Measurements from ENCODE around the gene SCD5.
"Not testable (repeated sequence)": the region's sequence is repeated elsewhere in the genome, so short reads cannot be mapped to it uniquely, and the experiment has no call there.

Gene SCD5

DNA sequence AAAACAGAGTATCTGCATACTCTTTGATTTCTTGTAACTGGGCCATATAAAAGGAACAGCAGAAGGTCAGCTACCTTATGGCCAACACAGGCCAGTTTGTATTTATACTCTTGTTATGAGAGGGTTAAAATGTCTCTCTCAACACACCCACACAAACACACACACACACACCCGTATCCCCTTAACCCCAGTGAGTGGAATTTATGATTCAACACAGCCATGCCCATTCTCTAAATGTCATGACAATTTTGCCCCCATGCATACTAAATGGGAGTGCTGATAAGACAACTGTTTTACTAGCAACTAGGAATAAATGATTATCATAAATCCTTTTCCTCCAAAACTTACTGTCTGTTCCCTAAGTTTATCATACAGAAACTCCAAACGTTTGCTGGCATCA, 22.1 kb upstream of the SCD5 start:
- TF ChIP-seq ZFX (IDR thresholded peaks at IDR 0.05), result no peak
- no peak overlapping the region for H3K27ac ChIP-seq

- H3K27ac ChIP-seq, result no peak overlapping the region
- no peak for TF ChIP-seq CTCF (conservative IDR thresholded peaks at IDR 0.05)
- no peak for TF ChIP-seq ZFX (IDR thresholded peaks at IDR 0.05)
Measured at GRCh38 chr4:82818664-82819662, 20.4 kb upstream of the SCD5 start.

GRCh38 chr4:82816874-82817273, 18.3 kb upstream of the SCD5 start:
- H3K27ac ChIP-seq, result not testable (repeated sequence)

DNA sequence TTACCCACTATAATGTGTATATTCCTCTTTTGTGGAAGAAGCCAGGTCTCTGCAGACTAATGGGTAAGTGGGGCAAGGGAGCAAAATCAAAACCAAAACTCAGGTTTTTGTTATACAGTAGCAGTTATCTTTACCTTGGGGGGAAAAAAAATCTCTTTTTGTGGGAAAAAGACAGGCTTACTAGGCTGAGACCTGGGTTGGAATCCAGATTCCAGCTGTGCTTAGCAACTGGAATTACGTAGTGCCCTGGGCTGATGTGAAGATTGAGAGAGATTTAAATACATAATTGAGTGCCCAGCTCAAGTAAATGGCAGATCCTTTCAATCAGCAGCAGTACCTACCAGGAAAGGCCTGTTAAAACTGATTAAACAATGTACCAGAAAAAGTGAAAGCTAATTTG, 15.4 kb upstream of the SCD5 start:
- TF ChIP-seq ZFX (IDR thresholded peaks at IDR 0.05) (no peak), CTCF (conservative IDR thresholded peaks at IDR 0.05) (no peak)
- no peak overlapping the region for H3K27ac ChIP-seq

GRCh38 chr4:82811838-82812341, 13.3 kb upstream of the SCD5 start:
- TF ChIP-seq CTCF (conservative IDR thresholded peaks at IDR 0.05), result no peak
- no peak for TF ChIP-seq ZFX (IDR thresholded peaks at IDR 0.05)
- no peak overlapping the region for H3K27ac ChIP-seq

DNA sequence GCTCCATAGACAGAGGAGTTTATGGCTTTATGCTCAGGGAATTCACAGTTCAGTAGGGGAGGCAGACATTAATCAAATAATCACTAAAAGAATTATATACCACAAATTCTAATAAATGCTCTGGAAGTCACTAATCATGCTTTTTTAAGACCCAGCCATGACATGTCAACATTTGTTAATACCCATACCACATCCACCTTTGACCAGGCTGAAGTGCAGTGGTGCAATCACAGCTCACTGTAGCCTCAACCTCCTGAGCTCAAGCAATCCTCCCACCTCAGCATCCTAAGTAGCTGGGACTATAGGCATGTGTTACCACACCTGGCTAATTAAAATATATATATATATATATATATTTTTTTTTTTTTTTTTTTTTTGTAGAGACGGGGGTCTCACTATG, 12.8 kb upstream of the SCD5 start:
- TF ChIP-seq ZFX (IDR thresholded peaks at IDR 0.05), result no peak
- TF ChIP-seq CTCF (conservative IDR thresholded peaks at IDR 0.05), result no peak
- no peak overlapping the region for H3K27ac ChIP-seq

DNA sequence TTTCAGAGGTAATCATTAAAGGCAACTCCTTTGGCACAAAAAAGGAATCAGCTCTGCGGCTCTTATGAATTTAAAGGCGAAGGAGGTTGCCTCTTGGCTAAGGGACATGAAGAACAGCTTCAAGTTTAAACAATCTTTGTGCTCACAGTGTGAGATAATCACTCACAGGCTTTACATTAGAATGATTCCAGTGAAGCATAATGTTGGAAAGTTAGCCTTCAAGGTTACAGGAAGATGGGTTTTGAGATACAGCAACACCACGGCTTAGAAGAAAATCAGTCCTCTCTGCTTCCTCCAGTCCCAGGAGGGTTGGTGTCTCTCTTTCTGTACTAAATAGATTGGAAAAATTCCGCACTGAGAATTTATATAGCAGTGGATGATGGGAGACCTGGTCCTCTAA, 11.6 kb upstream of the SCD5 start:
- H3K27ac ChIP-seq, result no peak overlapping the region
- TF ChIP-seq CTCF (conservative IDR thresholded peaks at IDR 0.05) (no peak), ZFX (IDR thresholded peaks at IDR 0.05) (no peak)

- TF ChIP-seq ZFX (IDR thresholded peaks at IDR 0.05), result no peak
- no peak for TF ChIP-seq CTCF (conservative IDR thresholded peaks at IDR 0.05)
- no peak overlapping the region for H3K27ac ChIP-seq
Measured at GRCh38 chr4:82809619-82810018, 11.0 kb upstream of the SCD5 start.
